Tibial nerve (tissue), 4 donors: ENCODE measurements around the gene RNASE9. TPM values are rescaled to one million over a fixed set of nuclear protein-coding genes. Genes with fewer than 3 reads are reported as not detected.

Experiments used
- total RNA-seq, 4 donors: library from RNA; depleted of rRNA; stranded (reverse); fragments of >200 nt; gene quantifications; one replicate each; pipeline ENCODE4 v1.1.0, GENCODE V29; 2016

RNASE9 gene
- total RNA-seq, 4 donors from 2014 or later = not detected

Other genes starting within 250 kb of the RNASE9 start
- gene CCNB1IP1, start 227.8 kb downstream of the RNASE9 start, total RNA-seq = 10 to 100 TPM; 46.5 to 68.4 (median 49.9) TPM
- gene PARP2, start 217.4 kb downstream of the RNASE9 start, total RNA-seq = 10 to 100 TPM; 12.2 to 17.7 (median 15.6) TPM
- gene TEP1, start 147.5 kb downstream of the RNASE9 start, total RNA-seq = 10 to 100 TPM; 30.3 to 50.0 (median 36.0) TPM
- 1 to 10 TPM; 1.2 to 4.5 (median 1.8) TPM for gene KLHL33, start 124.9 kb downstream of the RNASE9 start, total RNA-seq
- 100 to 1,000 TPM in 1 of 4 donors, 10 to 100 TPM in 3; 58.4 to 115 (median 70.6) TPM for gene OSGEP, start 106.2 kb downstream of the RNASE9 start, total RNA-seq
- 100 to 1,000 TPM; 125 to 134 (median 131) TPM for gene APEX1, start 105.8 kb downstream of the RNASE9 start, total RNA-seq
- gene PIP4P1, start 99.6 kb downstream of the RNASE9 start, total RNA-seq = 10 to 100 TPM; 11.8 to 29.7 (median 23.9) TPM
- gene PNP, start 91.6 kb downstream of the RNASE9 start, total RNA-seq = 10 to 100 TPM; 17.0 to 37.5 (median 27.6) TPM
- gene RNASE10, start 55.5 kb downstream of the RNASE9 start, total RNA-seq = under 1 TPM in 1 of 4 donors, not detected in 3; 0.44 TPM
- gene RNASE11, start 27.0 kb upstream of the RNASE9 start, total RNA-seq = not detected
- not detected for gene RNASE12, start 30.3 kb upstream of the RNASE9 start, total RNA-seq
- gene OR6S1, start 80.6 kb upstream of the RNASE9 start, total RNA-seq = not detected
- 100 to 1,000 TPM in 2 of 4 donors, 10 to 100 TPM in 2; 90.9 to 193 (median 118) TPM for gene RNASE4, start 123.5 kb upstream of the RNASE9 start, total RNA-seq
- 10 to 100 TPM; 31.2 to 41.9 (median 39.5) TPM for gene ANG, start 127.7 kb upstream of the RNASE9 start, total RNA-seq
- gene EDDM3A, start 184.8 kb upstream of the RNASE9 start, total RNA-seq = not detected
- not detected for gene EDDM3B, start 207.4 kb upstream of the RNASE9 start, total RNA-seq
- 10 to 100 TPM in 3 of 4 donors, 1 to 10 TPM in 1; 8.7 to 17.0 (median 13.6) TPM for gene RNASE6, start 220.2 kb upstream of the RNASE9 start, total RNA-seq
- gene RNASE1, start 241.8 kb upstream of the RNASE9 start, total RNA-seq = 100 to 1,000 TPM; 245 to 430 (median 379) TPM